Measurements from ENCODE around the gene MCF2L.
"Not testable (repeated sequence)": the region's sequence is repeated elsewhere in the genome, so short reads cannot be mapped to it uniquely, and the experiment has no call there.

GRCh38 chr13:113111821-113112220, 142.8 kb downstream of the MCF2L start:
- TF ChIP-seq CTCF, EZH2phosphoT487 (IDR thresholded peaks at IDR 0.05): not testable (repeated sequence)
